Lower leg skin (tissue), 4 donors: Measurements from ENCODE around the gene ADSS1. TPM values are rescaled to one million over a fixed set of nuclear protein-coding genes. Genes with fewer than 3 reads are reported as not detected.

ENCODE experiments used
- DNase-seq, 2 donors: peaks; one replicate each; pipeline ENCODE4 v3.0.0-alpha.2; 2019; ENCODE audit warnings: low spot score in 2 of 2
- H3K4me3 ChIP-seq: fragments of 200-600 bp; sonication (generic); 2 replicates; pipeline ENCODE4 v1.5.1; 2017; ENCODE audit warnings: mild to moderate bottlenecking, low read depth; ENCODE audit not compliant: poor library complexity, severe bottlenecking
- CTCF ChIP-seq, 3 donors: fragments of 450-650 bp; IDR thresholded peaks; one replicate each; pipeline ENCODE4 v1.5.1; 2016; ENCODE audit warnings: antibody characterized with exemption in 3 of 3, mild to moderate bottlenecking in 3 of 3, moderate library complexity in 2 of 3
- POLR2A ChIP-seq, 2 donors: fragments of 450-650 bp; IDR thresholded peaks; one replicate each; pipeline ENCODE4 v1.6.1; 2016 to 2017; ENCODE audit warnings: antibody characterized with exemption in 2 of 2, mild to moderate bottlenecking in 1 of 2, moderate library complexity in 1 of 2
- WGBS, 2 donors: methylation state at CpG; one replicate each; pipeline ENCODE4 v1.1.5; 2018; 5-methylcytosine and 5-hydroxymethylcytosine counted together
- intact Hi-C: fragments of 100-400 bp; cut with DNase I; formaldehyde crosslinking; loops from one replicate; pipeline ENCODE4 v1.15.0; 2023; ENCODE audit warnings: low total_unique reads
- total RNA-seq, 4 donors: library from RNA; depleted of rRNA; stranded (reverse); fragments of >200 nt; gene quantifications; one replicate each; pipeline ENCODE4 v1.1.0, GENCODE V29; 2016

ADSS1 gene
- total RNA-seq, 4 donors from 2014 or later, result 5.5 to 8.7 (median 7.2) TPM

- intact Hi-C loops, result no loop called here
- DNase-seq, result no peak
- peak overlapping the region; percentile 84 for H3K4me3 ChIP-seq
- 2 to 5% methylated on average over 24 to 29 of the region's 50 CpGs for WGBS, 2 donors
- no peak for TF ChIP-seq CTCF (IDR thresholded peaks at IDR 0.05)
- no peak for TF ChIP-seq POLR2A (IDR thresholded peaks at IDR 0.05)
These were observed 33.9 kb upstream of the ADSS1 start for GRCh38 chr14:104689881-104690711.

GRCh38 chr14:104690861-104691455 is 33.1 kb upstream of the ADSS1 start:
- 62% methylated on average over 15 to 16 of the region's 16 CpGs for WGBS, 2 donors
- H3K4me3 ChIP-seq, result no peak overlapping the region
- no peak for DNase-seq
- intact Hi-C loops, result no loop called here
- TF ChIP-seq CTCF (IDR thresholded peaks at IDR 0.05) (no peak), POLR2A (IDR thresholded peaks at IDR 0.05) (no peak)

DNA sequence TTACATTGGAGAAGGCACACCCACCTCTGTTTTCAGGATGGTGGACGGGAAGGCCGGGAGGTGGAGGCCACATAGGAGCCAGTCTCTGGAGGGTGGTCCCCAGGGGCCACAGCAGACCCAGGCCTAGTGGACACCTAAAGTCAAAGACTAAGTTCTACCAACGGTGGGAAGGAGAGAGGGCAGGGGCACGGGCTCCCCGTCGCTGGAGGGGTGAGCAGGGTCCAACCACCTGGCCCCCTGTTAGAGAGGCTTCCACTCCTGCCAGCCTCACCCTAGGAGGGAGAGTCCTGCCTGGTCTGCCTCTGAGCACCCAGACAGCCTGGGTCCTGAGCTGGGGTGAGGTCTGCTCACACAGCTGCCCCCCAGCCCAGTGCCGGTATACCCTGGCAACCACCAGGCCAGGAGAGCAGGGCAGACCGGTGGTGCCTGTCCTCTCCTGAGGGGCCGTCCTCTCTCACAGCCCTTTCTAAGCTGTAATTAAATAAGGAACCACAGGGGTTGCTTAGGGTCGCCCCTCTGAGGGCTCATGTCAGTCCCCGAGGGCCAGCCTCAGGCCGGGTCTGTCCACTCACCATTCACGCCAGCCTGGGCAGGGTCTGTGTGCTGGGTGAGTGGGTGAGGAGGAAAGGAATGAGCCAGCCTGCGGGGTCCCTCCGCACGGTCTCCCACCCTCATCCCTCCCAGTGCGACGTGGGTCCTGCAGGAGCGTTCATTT is 32.3 kb upstream of the ADSS1 start:
- H3K4me3 ChIP-seq, result no peak overlapping the region
- WGBS, 2 donors, result 78 to 86% methylated on average over 15 to 19 of the region's 19 CpGs
- no peak for DNase-seq
- intact Hi-C loops, result no loop called here
- TF ChIP-seq POLR2A (IDR thresholded peaks at IDR 0.05) (no peak), CTCF (IDR thresholded peaks at IDR 0.05) (no peak)

- no peak for DNase-seq
- 87 to 90% methylated on average over 11 to 13 of the region's 15 CpGs for WGBS, 2 donors
- intact Hi-C loops, result no loop called here
- no peak for TF ChIP-seq CTCF (IDR thresholded peaks at IDR 0.05)
- no peak for TF ChIP-seq POLR2A (IDR thresholded peaks at IDR 0.05)
- H3K4me3 ChIP-seq, result no peak overlapping the region
These were observed 31.6 kb upstream of the ADSS1 start for GRCh38 chr14:104692261-104692938.

DNA sequence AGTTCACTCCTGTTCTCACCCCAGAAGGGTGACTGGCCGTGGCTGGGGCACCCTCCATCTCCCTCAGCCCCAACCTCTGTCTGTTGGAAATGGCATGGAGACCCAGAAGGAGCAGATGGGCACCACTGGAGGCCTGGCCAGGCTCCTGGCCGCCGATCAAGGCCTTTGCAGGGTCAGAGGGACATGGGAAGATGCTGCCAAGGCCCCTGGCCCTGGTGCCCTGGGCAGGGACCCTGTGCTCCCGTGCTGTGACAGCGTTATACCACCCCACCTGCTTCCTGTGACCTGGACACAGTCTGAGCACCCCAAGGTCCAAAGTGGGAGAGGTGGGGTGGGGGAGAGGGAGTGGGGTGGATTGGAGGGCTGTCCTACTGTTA is 31.1 kb upstream of the ADSS1 start:
- 80 to 81% methylated on average over 3 to 5 of the region's 5 CpGs for WGBS, 2 donors
- no peak for DNase-seq
- no peak for TF ChIP-seq POLR2A (IDR thresholded peaks at IDR 0.05)
- no peak for TF ChIP-seq CTCF (IDR thresholded peaks at IDR 0.05)
- H3K4me3 ChIP-seq, result no peak overlapping the region
- intact Hi-C loops, result no loop called here
